Neural cell (in vitro differentiated cells): ENCODE data around the gene TNS3.

Source experiments
- CTCF ChIP-seq: fragments of 450-650 bp; IDR thresholded peaks from 2 replicates; pipeline ENCODE4 v1.5.1; 2014; ENCODE audit warnings: antibody characterized with exemption, mild to moderate bottlenecking, moderate library complexity; ENCODE audit not compliant: poor library complexity, severe bottlenecking
- RAD21 ChIP-seq: fragments of 450-650 bp; conservative IDR thresholded peaks from 2 replicates; pipeline ENCODE4 v1.6.1; 2014; ENCODE audit warnings: antibody characterized with exemption, mild to moderate bottlenecking, moderate library complexity

- TF ChIP-seq RAD21 = no peak
- TF ChIP-seq CTCF = no peak
Observed at GRCh38 chr7:47290867-47291266, 291.0 kb downstream of the TNS3 start.
